Astrocyte of the cerebellum (primary cell): ENCODE results near the gene PTPRT.
A peak's percentile ranks its signal among the peaks of the same experiment; 100 is the strongest.

ENCODE experiments used
- DNase-seq: peaks from one replicate; pipeline ENCODE4 v3.0.0-alpha.2; 2011; ENCODE audit warnings: low read depth
- H3K4me3 ChIP-seq: 2 replicates; pipeline ENCODE4 v1.5.1; 2011; ENCODE audit warnings: mild to moderate bottlenecking, low read depth, low read length, moderate library complexity
- CTCF ChIP-seq: IDR thresholded peaks from 2 replicates; pipeline ENCODE4 v1.5.1; 2012; ENCODE audit warnings: low read length, low read depth, moderate library complexity, mild to moderate bottlenecking; ENCODE audit errors: missing control alignments
- in situ Hi-C: cut with HindIII; loops from 2 replicates; pipeline ENCODE4 v1.10.0; 2017; ENCODE audit warnings: low sequenced_read_pairs

Gene PTPRT

GRCh38 chr20:43196243-43196642 lies 6.5 kb upstream of the PTPRT start:
- TF ChIP-seq CTCF, result no peak
- no peak overlapping the region for H3K4me3 ChIP-seq
- DNase-seq, result no peak
- in situ Hi-C loops, result no loop called here

- H3K4me3 ChIP-seq, result no peak overlapping the region
- no peak for TF ChIP-seq CTCF
- in situ Hi-C loops, result no loop called here
- no peak for DNase-seq
Measured at GRCh38 chr20:43194137-43194536, 4.4 kb upstream of the PTPRT start.

- no peak for TF ChIP-seq CTCF
- no peak for DNase-seq
- H3K4me3 ChIP-seq, result no peak overlapping the region
- in situ Hi-C loops, result no loop called here
Measured at GRCh38 chr20:43193443-43193842, 3.7 kb upstream of the PTPRT start.

- no peak overlapping the region for H3K4me3 ChIP-seq
- DNase-seq, result no peak
- TF ChIP-seq CTCF, result peak; percentile 27
- in situ Hi-C loops, result no loop called here
Measured at GRCh38 chr20:43191946-43192863, 2.5 kb upstream of the PTPRT start.

GRCh38 chr20:43191143-43191542 lies 1.4 kb upstream of the PTPRT start:
- TF ChIP-seq CTCF, result no peak
- in situ Hi-C loops, result no loop called here
- no peak for DNase-seq
- H3K4me3 ChIP-seq, result no peak overlapping the region

DNA sequence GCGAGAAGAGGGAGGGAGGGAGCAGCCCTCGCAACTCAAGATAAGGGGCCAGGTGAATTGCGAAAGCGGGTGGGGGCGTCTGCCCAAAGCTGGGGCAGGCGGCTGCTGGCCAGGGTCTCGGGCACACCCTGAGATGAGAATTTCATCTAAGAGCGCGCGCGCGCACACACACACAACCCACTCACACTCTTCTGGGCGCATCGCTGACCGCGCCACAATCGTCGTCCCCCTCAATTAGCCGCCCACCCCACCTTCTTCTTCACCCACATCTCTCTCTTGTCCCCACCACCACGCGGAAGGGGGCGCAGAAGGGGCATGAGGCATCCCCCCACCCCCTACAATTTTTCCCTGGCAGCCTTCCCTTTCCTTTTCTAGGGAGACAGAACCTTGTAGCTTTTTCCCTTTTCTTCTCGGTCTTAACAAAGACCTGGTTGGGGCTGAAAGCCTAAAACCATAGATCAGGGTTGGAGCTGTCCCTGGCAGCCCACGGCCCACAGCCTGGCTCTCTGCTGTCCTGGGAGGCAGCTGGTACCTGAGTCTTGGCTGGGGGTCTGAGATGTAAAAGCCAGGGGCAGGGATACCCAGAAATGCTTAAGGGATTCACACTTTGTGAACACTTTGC lies 737 bp upstream of the PTPRT start:
- DNase-seq, result no peak
- in situ Hi-C loops, result no loop called here
- H3K4me3 ChIP-seq, result no peak overlapping the region
- TF ChIP-seq CTCF, result no peak
